ENCODE results near the gene MAPKAP1. TPM values are rescaled to one million over a fixed set of nuclear protein-coding genes. Genes with fewer than 3 reads are reported as not detected.

The MAPKAP1 gene
- total and polyA plus RNA-seq, 2 of the 13 experiments (the other 11 are each of a cell fraction or from before 2014, with no cell fraction given), result 45.0 to 64.3 TPM

GRCh38 chr9:125652759-125653158 is 54.2 kb downstream of the MAPKAP1 start:
- 0 out of 2 replicates have a peak, but pooled peaks cover 5% of the 10 kb centered on the region for H3K4me1 ChIP-seq (ENCODE audit: insufficient read depth, low read length)
- WGBS (ENCODE audit: low lambda C conversion rate), result 93% methylated on average over 6 of the region's 6 CpGs
- H3K9me3 ChIP-seq (ENCODE audit: low read length), result no peaks in the 10 kb centered on the region
- DNase-seq (ENCODE audit: low spot score) (no peak), ATAC-seq (no peak), FAIRE-seq (no peak)
- no peaks in the 10 kb centered on the region for H4K20me1 ChIP-seq (ENCODE audit: insufficient read depth, low read length)
- intact Hi-C loops (cut with micrococcal nuclease; ENCODE audit: unreplicated experiment), result loop anchor here (10.0 kb wide), 1 partner anchor 52 kb away; the partner anchor contains the start of gene MAPKAP1
- no peak for TF ChIP-seq EZH2 (conservative IDR thresholded peaks at IDR 0.05; ENCODE audit: low read depth, low read length)
- no peak for TF ChIP-seq ELF4 (CRISPR knock-in tag; IDR thresholded peaks at IDR 0.05; ENCODE audit: borderline replicate concordance)
- no peak for TF ChIP-seq TAF1 (CRISPR knock-in tag; IDR thresholded peaks at IDR 0.05)
- TF ChIP-seq, protein P1, sequence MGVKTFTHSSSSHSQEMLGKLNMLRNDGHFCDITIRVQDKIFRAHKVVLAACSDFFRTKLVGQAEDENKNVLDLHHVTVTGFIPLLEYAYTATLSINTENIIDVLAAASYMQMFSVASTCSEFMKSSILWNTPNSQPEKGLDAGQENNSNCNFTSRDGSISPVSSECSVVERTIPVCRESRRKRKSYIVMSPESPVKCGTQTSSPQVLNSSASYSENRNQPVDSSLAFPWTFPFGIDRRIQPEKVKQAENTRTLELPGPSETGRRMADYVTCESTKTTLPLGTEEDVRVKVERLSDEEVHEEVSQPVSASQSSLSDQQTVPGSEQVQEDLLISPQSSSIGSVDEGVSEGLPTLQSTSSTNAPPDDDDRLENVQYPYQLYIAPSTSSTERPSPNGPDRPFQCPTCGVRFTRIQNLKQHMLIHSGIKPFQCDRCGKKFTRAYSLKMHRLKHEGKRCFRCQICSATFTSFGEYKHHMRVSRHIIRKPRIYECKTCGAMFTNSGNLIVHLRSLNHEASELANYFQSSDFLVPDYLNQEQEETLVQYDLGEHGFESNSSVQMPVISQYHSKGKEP (CRISPR knock-in tag; IDR thresholded peaks at IDR 0.05), result no peak
- no peak for TF ChIP-seq RBAK (CRISPR knock-in tag; IDR thresholded peaks at IDR 0.05)
- no peak for TF ChIP-seq NFKB2 (CRISPR knock-in tag; IDR thresholded peaks at IDR 0.05; ENCODE audit: borderline replicate concordance)
- no peak for TF ChIP-seq CTCF (CRISPR knock-in tag; IDR thresholded peaks at IDR 0.05)
- TF ChIP-seq RBFOX2 (IDR thresholded peaks at IDR 0.05; ENCODE audit: low read depth, low read length), result no peak
- TF ChIP-seq, protein P2, sequence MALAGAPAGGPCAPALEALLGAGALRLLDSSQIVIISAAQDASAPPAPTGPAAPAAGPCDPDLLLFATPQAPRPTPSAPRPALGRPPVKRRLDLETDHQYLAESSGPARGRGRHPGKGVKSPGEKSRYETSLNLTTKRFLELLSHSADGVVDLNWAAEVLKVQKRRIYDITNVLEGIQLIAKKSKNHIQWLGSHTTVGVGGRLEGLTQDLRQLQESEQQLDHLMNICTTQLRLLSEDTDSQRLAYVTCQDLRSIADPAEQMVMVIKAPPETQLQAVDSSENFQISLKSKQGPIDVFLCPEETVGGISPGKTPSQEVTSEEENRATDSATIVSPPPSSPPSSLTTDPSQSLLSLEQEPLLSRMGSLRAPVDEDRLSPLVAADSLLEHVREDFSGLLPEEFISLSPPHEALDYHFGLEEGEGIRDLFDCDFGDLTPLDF (CRISPR knock-in tag; IDR thresholded peaks at IDR 0.05), result no peak
- no peak for TF ChIP-seq MED8 (CRISPR knock-in tag; IDR thresholded peaks at IDR 0.05; ENCODE audit: insufficient replicate concordance)
- no peak for TF ChIP-seq SMAD3 (CRISPR knock-in tag; IDR thresholded peaks at IDR 0.05)
- no peak overlapping the region for H3K27ac ChIP-seq (ENCODE audit: extremely low read length, insufficient read depth, low read length)
- H2AFZ ChIP-seq (ENCODE audit: low read length), result no peak overlapping the region
- H3K36me3 ChIP-seq (replicated peaks in 1 of 2; ENCODE audit: control insufficient read depth in 1 of 2, insufficient read depth in 2 of 2, low read length in 2 of 2), result no peaks in the 10 kb centered on the region; a peak in 1 of 5 replicates
- POLR2A ChIA-PET, result no interaction called here
- no peak overlapping the region for H3K4me3 ChIP-seq (replicated peaks in 1 of 3; ENCODE audit: insufficient read depth in 1 of 3, low read depth in 2 of 3, low read length in 3 of 3)
- H3K79me2 ChIP-seq (ENCODE audit: insufficient read depth, low read length), result no peaks in the 10 kb centered on the region
- BruUV-seq (replicated peaks), result no TSS peak
- no peak overlapping the region for H3K9ac ChIP-seq (ENCODE audit: insufficient read depth, low read depth, low read length)
- CTCF ChIA-PET (ENCODE audit: low intra/inter-chr PET ratio, low total read pairs), result no interaction called here
- H3K27me3 ChIP-seq (ENCODE audit: control insufficient read depth in 1 of 2, insufficient read depth in 2 of 2, low read length in 2 of 2), result no peaks in the 10 kb centered on the region
- in situ Hi-C loops (cut with HindIII; ENCODE audit: extremely low pct_ligation_motif_present, low pct_unique_long_range_greater_than_20kb), result no loop called here
- no peak overlapping the region for H3K4me2 ChIP-seq (ENCODE audit: low read depth, low read length)

Measured in HepG2 (cell line).